Activated T-cell treated with anti-CD3 and anti-CD28 coated beads, Interleukin-2, amount 50 U/mL, for 72 hours (primary cell): ENCODE results near the gene CALCOCO2. TPM values are rescaled to one million over a fixed set of nuclear protein-coding genes. Genes with fewer than 3 reads are reported as not detected.

ENCODE experiments used
- ATAC-seq, 2 donors: fragments of 150-1000 bp; cut with Tn5 transposase; replicated peaks in 1 of 2; 2 replicates each; pipeline ENCODE4 v1.10.0; 2021; ENCODE audit warnings: moderate library complexity in 2 of 2, mild to moderate bottlenecking in 1 of 2
- DNase-seq, 2 donors: peaks; one replicate each; pipeline ENCODE4 v3.0.0; 2021 to 2022; ENCODE audit warnings: mixed read lengths in 1 of 2
- H3K27ac Mint-ChIP-seq: one replicate; pipeline ENCODE4 v1.8.0; 2022; ENCODE audit warnings: mild to moderate bottlenecking, moderate library complexity, mixed read lengths
- H3K27me3 Mint-ChIP-seq: one replicate; pipeline ENCODE4 v1.8.0; 2022; ENCODE audit warnings: low read depth, mixed read lengths
- H3K36me3 Mint-ChIP-seq, 2 donors: one replicate each; pipeline ENCODE4 v1.8.0; 2022; ENCODE audit warnings: mixed read lengths in 2 of 2, mild to moderate bottlenecking in 1 of 2; ENCODE audit not compliant: insufficient read depth in 2 of 2
- H3K4me1 Mint-ChIP-seq: one replicate; pipeline ENCODE4 v1.8.0; 2022; ENCODE audit warnings: low read depth, mixed read lengths
- H3K4me3 Mint-ChIP-seq, 2 donors: one replicate each; pipeline ENCODE4 v1.8.0; 2022; ENCODE audit warnings: mild to moderate bottlenecking in 2 of 2, mixed read lengths in 2 of 2, moderate library complexity in 2 of 2
- H3K9me3 Mint-ChIP-seq, 2 donors: one replicate each; pipeline ENCODE4 v1.8.0; 2022; ENCODE audit warnings: mixed read lengths in 2 of 2
- total RNA-seq, 2 donors: library from RNA; stranded (reverse); gene quantifications; one replicate each; pipeline ENCODE4 v1.2.3, GENCODE V29; 2022

CALCOCO2 gene
- total RNA-seq, 2 donors from 2014 or later = 97.0 to 132 TPM

DNA sequence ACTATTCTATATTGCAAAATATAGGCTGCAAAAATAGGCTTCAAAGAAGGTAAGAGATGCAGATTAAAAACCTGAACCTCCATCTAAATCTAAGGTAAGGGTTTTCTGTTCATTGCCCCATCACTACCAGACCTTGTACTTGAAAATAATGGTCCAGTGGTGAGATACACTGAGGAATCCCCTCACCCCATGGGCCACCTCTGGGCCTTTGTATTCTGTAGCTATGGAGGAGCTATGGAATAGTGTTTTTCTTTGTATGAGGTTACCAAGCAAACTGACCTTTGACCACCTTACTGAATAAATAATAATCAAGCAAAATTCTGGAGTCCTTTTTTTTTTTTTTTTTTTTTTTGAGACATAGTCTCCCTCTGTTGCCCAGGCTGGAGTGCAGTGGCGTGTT is 72.6 kb downstream of the CALCOCO2 start:
- Mint-ChIP-seq H3K36me3 (no peaks in the 10 kb centered on the region), H3K4me3 (no peak overlapping the region), H3K27ac (no peak overlapping the region), H3K9me3 (no peaks in the 10 kb centered on the region), H3K27me3 (no peaks in the 10 kb centered on the region), H3K4me1 (peaks cover 17% of the 10 kb centered on the region)
- ATAC-seq = no peak
- DNase-seq = no peak

DNA sequence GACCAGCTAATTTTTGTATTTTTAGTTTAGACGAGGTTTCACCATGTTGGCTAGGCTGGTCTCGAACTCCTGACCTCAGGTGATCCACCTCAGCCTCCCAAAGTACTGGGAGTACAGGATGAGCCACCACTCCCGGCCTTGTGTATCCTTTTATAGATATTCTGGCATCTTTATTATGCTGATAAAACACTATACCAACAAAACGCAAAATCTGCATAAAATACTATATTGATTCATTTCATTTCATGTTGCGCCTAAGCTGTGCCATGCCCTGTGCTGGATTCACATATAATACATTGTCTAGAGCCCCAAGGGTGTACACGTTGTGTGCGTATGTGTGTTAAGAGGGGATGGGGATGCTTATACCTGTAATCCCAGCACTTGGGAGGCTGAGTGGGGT is 73.6 kb downstream of the CALCOCO2 start:
- no peak for ATAC-seq

GRCh38 chr17:48905987-48906515 is 75.2 kb downstream of the CALCOCO2 start:
- DNase-seq (no peak), ATAC-seq (no peak)
- H3K4me3 Mint-ChIP-seq = no peak overlapping the region
- no peak overlapping the region for H3K27ac Mint-ChIP-seq
- peaks cover 12 to 15% of the 10 kb centered on the region in 2 donors for H3K36me3 Mint-ChIP-seq
- peaks cover 39% of the 10 kb centered on the region for H3K4me1 Mint-ChIP-seq
- no peaks in the 10 kb centered on the region for H3K9me3 Mint-ChIP-seq
- H3K27me3 Mint-ChIP-seq = no peaks in the 10 kb centered on the region

More for the DNA sequence above, 73.6 kb downstream of the CALCOCO2 start:
- Mint-ChIP-seq H3K9me3 (no peaks in the 10 kb centered on the region), H3K36me3 (peaks cover 3% of the 10 kb centered on the region in 2 donors), H3K4me1 (peaks cover 23% of the 10 kb centered on the region), H3K27me3 (no peaks in the 10 kb centered on the region), H3K4me3 (no peak overlapping the region), H3K27ac (no peak overlapping the region)
- DNase-seq = no peak

- peaks cover 23 to 29% of the 10 kb centered on the region in 2 donors for H3K36me3 Mint-ChIP-seq
- H3K27ac Mint-ChIP-seq = peak overlapping the region; percentile 90
- H3K9me3 Mint-ChIP-seq = no peaks in the 10 kb centered on the region
- H3K4me3 Mint-ChIP-seq = peak overlapping the region; percentile 84 to 99
- DNase-seq (no peak), ATAC-seq (peak in 1 of 2 donors; percentile 9)
- no peaks in the 10 kb centered on the region for H3K27me3 Mint-ChIP-seq
- H3K4me1 Mint-ChIP-seq = peaks cover 55% of the 10 kb centered on the region
Observed at GRCh38 chr17:48907713-48908046, 76.8 kb downstream of the CALCOCO2 start.

- Mint-ChIP-seq H3K27me3 (no peaks in the 10 kb centered on the region), H3K4me1 (peaks cover 61% of the 10 kb centered on the region)
Observed at GRCh38 chr17:48908047-48908843, 77.4 kb downstream of the CALCOCO2 start, which contains the start of gene UBE2Z. TSS of gene UBE2Z (plus strand) at chr17:48908407. CDS start at chr17:48908504, 97 bp downstream.

DNA sequence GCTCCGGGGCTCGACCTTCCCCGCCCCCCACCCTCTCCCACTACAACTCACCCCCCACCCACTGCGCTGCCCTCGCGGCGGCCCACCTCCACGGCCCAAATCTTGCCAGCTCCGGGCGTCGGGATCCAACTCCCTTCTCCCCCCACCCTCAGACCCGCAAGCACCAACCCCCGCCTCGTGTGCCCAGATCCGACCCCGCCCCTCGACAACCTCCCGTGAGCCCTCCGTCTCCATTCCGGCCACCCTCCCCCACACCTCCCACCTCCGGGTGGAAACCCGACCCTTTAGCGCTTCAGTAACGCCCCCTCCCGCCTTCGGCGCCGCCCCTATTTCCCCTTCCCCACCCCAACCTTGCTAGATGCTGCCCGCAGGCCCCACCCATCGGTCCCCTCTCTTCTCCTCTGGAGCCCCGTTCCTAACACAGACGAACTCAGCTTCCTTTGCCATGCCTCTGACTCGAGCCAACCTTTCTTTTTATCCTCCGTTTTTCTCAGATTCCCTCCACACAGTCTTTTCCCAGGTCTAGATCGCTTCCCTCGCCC is 78.1 kb downstream of the CALCOCO2 start:
- H3K9me3 Mint-ChIP-seq = no peaks in the 10 kb centered on the region
- DNase-seq (peak; percentile 93 to 95), ATAC-seq (peak; percentile 59 to 64)
- H3K4me1 Mint-ChIP-seq = peaks cover 68% of the 10 kb centered on the region
- no peaks in the 10 kb centered on the region for H3K27me3 Mint-ChIP-seq
- peaks cover 29 to 38% of the 10 kb centered on the region in 2 donors for H3K36me3 Mint-ChIP-seq
- peak overlapping the region; percentile 99 for H3K27ac Mint-ChIP-seq
- H3K4me3 Mint-ChIP-seq = peak overlapping the region; percentile 95 to 99

More at GRCh38 chr17:48908047-48908843, 77.4 kb downstream of the CALCOCO2 start, which contains the start of gene UBE2Z:
- DNase-seq (peak; percentile 89 to 90), ATAC-seq (peak; percentile 85 to 89)
- H3K9me3 Mint-ChIP-seq = no peaks in the 10 kb centered on the region
- H3K27ac Mint-ChIP-seq = peak within 1 kb of the TSS; percentile 99
- H3K4me3 Mint-ChIP-seq = peak within 1 kb of the TSS; percentile 95 to 99
- peaks cover 26 to 32% of the 10 kb centered on the region in 2 donors for H3K36me3 Mint-ChIP-seq

DNA sequence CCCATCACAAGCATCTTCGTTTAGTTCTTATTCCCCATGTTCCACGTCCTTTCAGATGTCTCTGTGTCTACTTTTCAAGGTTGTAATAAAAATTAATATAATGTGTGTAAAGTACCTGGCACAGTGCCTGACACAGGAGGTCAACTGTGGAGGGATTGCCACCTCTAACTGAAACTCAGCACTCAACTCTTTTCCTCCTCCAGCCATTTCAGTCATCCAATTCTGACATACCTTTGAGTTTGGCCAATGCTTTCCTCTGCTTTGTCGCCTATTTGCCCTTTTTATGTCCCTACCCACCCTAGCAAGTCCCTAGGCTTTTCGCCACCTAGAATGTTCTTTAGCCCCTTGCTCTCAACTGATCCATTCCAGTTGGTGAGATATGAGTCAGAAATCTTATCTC is 78.9 kb downstream of the CALCOCO2 start:
- H3K36me3 Mint-ChIP-seq = peaks cover 35 to 45% of the 10 kb centered on the region in 2 donors
- H3K27ac Mint-ChIP-seq = peak overlapping the region; percentile 99
- H3K27me3 Mint-ChIP-seq = no peaks in the 10 kb centered on the region
- no peaks in the 10 kb centered on the region for H3K9me3 Mint-ChIP-seq
- H3K4me1 Mint-ChIP-seq = peaks cover 76% of the 10 kb centered on the region
- H3K4me3 Mint-ChIP-seq = peak overlapping the region; percentile 95 to 99
- peak in 1 of 2 donors; percentile 8 for ATAC-seq
- DNase-seq = peak; percentile 26 to 34

GRCh38 chr17:48910370-48910769 is 79.5 kb downstream of the CALCOCO2 start:
- Mint-ChIP-seq H3K27ac (peak overlapping the region; percentile 99), H3K9me3 (no peaks in the 10 kb centered on the region), H3K4me3 (peak overlapping the region; percentile 95 to 99), H3K36me3 (peaks cover 35 to 46% of the 10 kb centered on the region in 2 donors), H3K4me1 (peaks cover 82% of the 10 kb centered on the region), H3K27me3 (no peaks in the 10 kb centered on the region)
- ATAC-seq (no peak), DNase-seq (no peak)

DNA sequence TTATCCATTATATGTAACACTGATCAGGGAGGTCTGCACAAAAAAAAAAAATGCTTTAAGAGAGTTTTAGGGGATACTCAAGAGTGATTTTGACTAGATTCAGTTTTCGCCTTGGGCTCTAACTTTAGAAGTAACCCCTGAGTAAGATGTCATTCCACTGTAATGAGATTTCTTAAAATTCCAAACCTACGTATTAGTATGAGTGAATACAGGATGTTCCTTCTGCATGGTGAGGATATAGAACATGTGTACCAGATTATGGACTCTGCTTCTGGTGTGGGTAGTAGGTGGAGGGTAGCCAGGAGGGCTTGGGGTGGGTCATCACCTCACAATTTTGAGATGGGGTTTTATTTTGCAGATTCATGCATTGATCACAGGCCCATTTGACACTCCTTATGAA is 81.6 kb downstream of the CALCOCO2 start:
- DNase-seq (no peak), ATAC-seq (no peak)
- Mint-ChIP-seq H3K27me3 (no peaks in the 10 kb centered on the region), H3K4me1 (peaks cover 89% of the 10 kb centered on the region), H3K4me3 (peak overlapping the region; percentile 95 to 99), H3K27ac (peak overlapping the region; percentile 99), H3K36me3 (peaks cover 40 to 59% of the 10 kb centered on the region in 2 donors), H3K9me3 (no peaks in the 10 kb centered on the region)

Other genes starting within 250 kb of the CALCOCO2 start
- gene HOXB3, start 240.8 kb upstream of the CALCOCO2 start, total RNA-seq = 1 to 10 TPM; 2.9 to 8.1 TPM
- gene HOXB5, start 237.3 kb upstream of the CALCOCO2 start, total RNA-seq = not detected
- under 1 TPM; 0.24 to 0.51 TPM for gene HOXB6, start 226.0 kb upstream of the CALCOCO2 start, total RNA-seq
- 1 to 10 TPM; 1.3 to 1.6 TPM for gene HOXB7, start 220.0 kb upstream of the CALCOCO2 start, total RNA-seq
- gene HOXB8, start 215.7 kb upstream of the CALCOCO2 start, total RNA-seq = not detected
- 10 to 100 TPM; 15.0 to 23.0 TPM for gene HOXB9, start 204.7 kb upstream of the CALCOCO2 start, total RNA-seq
- gene PRAC1, start 108.5 kb upstream of the CALCOCO2 start, total RNA-seq = not detected
- not detected for gene PRAC2, start 107.8 kb upstream of the CALCOCO2 start, total RNA-seq
- gene HOXB13, start 102.3 kb upstream of the CALCOCO2 start, total RNA-seq = not detected
- gene TTLL6, start 13.8 kb upstream of the CALCOCO2 start, total RNA-seq = not detected
- gene ATP5MC1, start 61.8 kb downstream of the CALCOCO2 start, total RNA-seq = 10 to 100 TPM; 45.9 to 52.9 TPM
- 100 to 1,000 TPM; 133 to 191 TPM for gene UBE2Z, start 77.4 kb downstream of the CALCOCO2 start, total RNA-seq
- 10 to 100 TPM; 54.7 to 54.8 TPM for gene SNF8, start 113.8 kb downstream of the CALCOCO2 start, total RNA-seq
- not detected for gene GIP, start 137.6 kb downstream of the CALCOCO2 start, total RNA-seq
- gene IGF2BP1, start 166.3 kb downstream of the CALCOCO2 start, total RNA-seq = under 1 TPM; 0.32 to 0.50 TPM